Erythroblast (primary cell): ENCODE measurements around the gene DOCK8.

Experiments
- GATA1 ChIP-seq: IDR thresholded peaks from 2 replicates; pipeline ENCODE4 v1.6.1; 2011; ENCODE audit warnings: low read depth, mild to moderate bottlenecking, control low read depth, low read length, moderate library complexity
- POLR2A ChIP-seq: IDR thresholded peaks from 2 replicates; pipeline ENCODE4 v1.6.1; 2011; ENCODE audit warnings: mild to moderate bottlenecking, low read length

- TF ChIP-seq POLR2A (no peak), GATA1 (no peak)
These were observed 39.9 kb downstream of the DOCK8 start for GRCh38 chr9:254516-254915.
